A549 (cell line): Measurements from ENCODE around the gene BNC1. TPM values are rescaled to one million over a fixed set of nuclear protein-coding genes. Genes with fewer than 3 reads are reported as not detected.

Experiments used
- ATAC-seq, 2 experiments: fragments of 200-7000 bp in 1 of 2; fragments of >200 bp in 1 of 2; cut with Nextera tagmentation in 1 of 2; cut with Tn5 transposase in 1 of 2; 3 replicates each; pipeline versions ENCODE4 v1.8.0 to v1.9.1; 2018 to 2020; ENCODE audit warnings: mild to moderate bottlenecking in 1 of 2, moderate library complexity in 1 of 2
- CTCF ChIA-PET: fragments of 300-600 bp; sonication (Branson Sonifier 250); formaldehyde crosslinking; extraction: SDS; loops from one replicate; lab custom pipeline; 2021; ENCODE audit warnings: antibody characterized with exemption, inconsistent platforms; lab: Yijun Ruan, JAX
- POLR2A ChIA-PET: fragments of 350-600 bp; formaldehyde crosslinking; extraction: SDS; loops from one replicate; lab custom pipeline; 2021; ENCODE audit warnings: antibody characterized with exemption, inconsistent platforms; lab: Yijun Ruan, JAX
- DNase-seq, 2 experiments: peaks; one replicate each; pipeline versions ENCODE4 v3.0.0 to v3.0.0-alpha.2; 2011 to 2016; ENCODE audit warnings: low read depth in 1 of 2, low spot score in 1 of 2
- FAIRE-seq: peaks from 2 replicates; lab custom pipeline; 2011; peaks lifted over from hg19 to GRCh38; lab: Jason Lieb, UNC
- H3K27ac ChIP-seq, 2 experiments: fragments of >200 bp; sonication (Bioruptor Twin); formaldehyde crosslinking; 3 replicates each; pipeline ENCODE4 v1.5.1; 2016 to 2017
- H3K4me1 ChIP-seq: fragments of >200 bp; sonication (Bioruptor Twin); formaldehyde crosslinking; 3 replicates; pipeline ENCODE4 v1.6.1; 2016
- H3K4me2 ChIP-seq: fragments of >200 bp; sonication (Bioruptor Twin); formaldehyde crosslinking; 3 replicates; pipeline ENCODE4 v1.6.1; 2016
- H3K4me3 ChIP-seq: fragments of >200 bp; sonication (Bioruptor Twin); formaldehyde crosslinking; 3 replicates; pipeline ENCODE4 v1.5.1; 2016
- H3K9me3 ChIP-seq: fragments of >200 bp; sonication (Bioruptor Twin); formaldehyde crosslinking; 3 replicates; pipeline ENCODE4 v1.6.1; 2016
- CEBPB ChIP-seq, 2 experiments: fragments of >200 bp in 1 of 2; sonication (Bioruptor Twin) in 1 of 2; formaldehyde crosslinking in 1 of 2; IDR thresholded peaks; 2 replicates each; pipeline ENCODE4 v1.6.1; 2012 to 2016
- CHD4 ChIP-seq: fragments of 200-600 bp; sonication (generic); IDR thresholded peaks from 2 replicates; pipeline ENCODE4 v1.6.1; 2016; ENCODE audit warnings: antibody characterized with exemption, mild to moderate bottlenecking, borderline replicate concordance
- ESRRA ChIP-seq: fragments of 150-350 bp; IDR thresholded peaks from 2 replicates; pipeline ENCODE4 v1.6.1; 2014; ENCODE audit warnings: mild to moderate bottlenecking, low read length, borderline replicate concordance
- FOXS1 ChIP-seq: fragments of 250-450 bp; sonication (Bioruptor Pico); IDR thresholded peaks from 2 replicates; pipeline ENCODE4 v1.5.0; 2020; ENCODE audit warnings: mild to moderate bottlenecking, moderate library complexity
- HOXA7 ChIP-seq: fragments of 250-450 bp; sonication (Bioruptor Pico); IDR thresholded peaks from 2 replicates; pipeline ENCODE4 v1.5.0; 2020; ENCODE audit warnings: mild to moderate bottlenecking, moderate library complexity
- HOXB13 ChIP-seq: fragments of 250-450 bp; sonication (Bioruptor Pico); IDR thresholded peaks from 2 replicates; pipeline ENCODE4 v1.5.0; 2020; ENCODE audit warnings: low read depth, mild to moderate bottlenecking, moderate library complexity
- MAFK ChIP-seq: fragments of 450-650 bp; IDR thresholded peaks from 2 replicates; pipeline ENCODE4 v1.6.1; 2014; ENCODE audit not compliant: partially characterized antibody
- RAD21 ChIP-seq, 2 experiments: fragments of >200 bp in 1 of 2; sonication (Bioruptor Twin) in 1 of 2; formaldehyde crosslinking in 1 of 2; IDR thresholded peaks in 1 of 2; conservative IDR thresholded peaks in 1 of 2; 2 replicates in 1 of 2; 3 replicates in 1 of 2; pipeline ENCODE4 v1.6.1; 2012 to 2018; ENCODE audit warnings: inconsistent platforms in 1 of 2
- RFX5 ChIP-seq: fragments of 450-650 bp; IDR thresholded peaks from 2 replicates; pipeline ENCODE4 v1.7.1; 2014; ENCODE audit warnings: antibody characterized with exemption, mild to moderate bottlenecking, moderate library complexity
- ZFP36 ChIP-seq: fragments of 450-650 bp; IDR thresholded peaks from 2 replicates; pipeline ENCODE4 v1.6.1; 2014; ENCODE audit warnings: borderline replicate concordance; ENCODE audit not compliant: partially characterized antibody
- ZNF302 ChIP-seq: fragments of 250-450 bp; sonication (Bioruptor Pico); IDR thresholded peaks from 2 replicates; pipeline ENCODE4 v1.9.0; 2021; ENCODE audit warnings: inconsistent platforms, mild to moderate bottlenecking, moderate library complexity
- ZSCAN20 ChIP-seq: fragments of 250-450 bp; sonication (Bioruptor Pico); IDR thresholded peaks from 2 replicates; pipeline ENCODE4 v1.8.0; 2022; ENCODE audit warnings: mild to moderate bottlenecking, moderate library complexity
- WGBS: methylation state at CpG from one replicate; pipeline ENCODE4 v1.1.6; 2017; ENCODE audit errors: missing lambda C conversion rate; 5-methylcytosine and 5-hydroxymethylcytosine counted together
- polyA plus RNA-seq, 4 experiments: library from polyadenylated mRNA; depleted of rRNA in 3 of 4; stranded (reverse); fragments of >200 nt; fragmentation: RNase III in 1 of 4; extraction: RNeasy Plus Mini Kit Qiagen cat#74134 plus additional on column Dnase treatment in 1 of 4; gene quantifications; 2 replicates in 3 of 4; 3 replicates in 1 of 4; pipeline ENCODE4 v1.2.3, GENCODE V29; 2011 to 2017
- TF ChIP-seq, protein P1 (sequence below): fragments of >200 bp; sonication (Bioruptor Twin); formaldehyde crosslinking; IDR thresholded peaks from 3 replicates; pipeline ENCODE4 v1.6.1; 2016
- TF ChIP-seq, protein P2 (sequence below): IDR thresholded peaks from 2 replicates; pipeline ENCODE4 v1.6.1; 2012
- TF ChIP-seq, protein P3 (sequence below): fragments of >200 bp; sonication (Bioruptor Twin); formaldehyde crosslinking; IDR thresholded peaks from 3 replicates; pipeline ENCODE4 v1.5.1; 2016

The BNC1 gene
- polyA plus RNA-seq, 2 of the 4 experiments (the other 2 are of a cell fraction) = 0.22 to 0.44 TPM

DNA sequence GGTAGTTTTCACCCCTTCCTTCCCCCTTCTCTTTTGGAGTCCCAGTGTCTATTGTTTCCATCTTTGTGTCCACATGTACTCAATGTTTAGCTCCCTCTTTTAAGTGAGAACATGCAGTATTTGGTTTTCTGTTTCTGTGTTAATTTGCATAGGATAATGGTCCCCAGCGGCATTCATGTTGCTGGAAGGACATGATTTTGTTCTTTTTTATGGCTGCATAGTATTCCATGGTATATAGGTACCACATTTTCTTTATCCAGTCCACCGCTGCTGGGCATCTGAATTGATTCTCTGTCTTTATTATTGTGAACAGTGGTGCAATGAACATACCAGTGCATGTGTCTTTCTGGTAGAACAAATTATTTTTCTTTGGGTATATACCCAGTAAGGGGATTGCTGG, 69.2 kb downstream of the BNC1 start:
- TF ChIP-seq, protein P1, sequence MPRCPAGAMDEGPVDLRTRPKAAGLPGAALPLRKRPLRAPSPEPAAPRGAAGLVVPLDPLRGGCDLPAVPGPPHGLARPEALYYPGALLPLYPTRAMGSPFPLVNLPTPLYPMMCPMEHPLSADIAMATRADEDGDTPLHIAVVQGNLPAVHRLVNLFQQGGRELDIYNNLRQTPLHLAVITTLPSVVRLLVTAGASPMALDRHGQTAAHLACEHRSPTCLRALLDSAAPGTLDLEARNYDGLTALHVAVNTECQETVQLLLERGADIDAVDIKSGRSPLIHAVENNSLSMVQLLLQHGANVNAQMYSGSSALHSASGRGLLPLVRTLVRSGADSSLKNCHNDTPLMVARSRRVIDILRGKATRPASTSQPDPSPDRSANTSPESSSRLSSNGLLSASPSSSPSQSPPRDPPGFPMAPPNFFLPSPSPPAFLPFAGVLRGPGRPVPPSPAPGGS = no peak
- no peak for TF ChIP-seq ZFP36
- no peak for TF ChIP-seq CEBPB (IDR thresholded peaks at IDR 0.05)
- no peak for TF ChIP-seq ESRRA
- TF ChIP-seq RFX5 = no peak
- no peak for TF ChIP-seq HOXA7 (CRISPR knock-in tag)
- no peak for TF ChIP-seq HOXB13 (CRISPR knock-in tag)
- DNase-seq (no peak), FAIRE-seq (no peak), ATAC-seq (no peak)
- Histone ChIP-seq H3K4me3 (no peak overlapping the region), H3K27ac (no peak overlapping the region), H3K4me2 (no peak overlapping the region), H3K4me1 (no peaks in the 10 kb centered on the region), H3K9me3 (no peaks in the 10 kb centered on the region; the same call in 2 of the 3 replicates)
- ChIA-PET POLR2A (no interaction called here), CTCF (interaction anchor here (1.3 kb wide), 1 partner anchor 166 kb away, joined by 3 read pairs; no protein-coding TSS in a partner anchor)
- WGBS = 61% methylated on average over 2 of the region's 2 CpGs

DNA sequence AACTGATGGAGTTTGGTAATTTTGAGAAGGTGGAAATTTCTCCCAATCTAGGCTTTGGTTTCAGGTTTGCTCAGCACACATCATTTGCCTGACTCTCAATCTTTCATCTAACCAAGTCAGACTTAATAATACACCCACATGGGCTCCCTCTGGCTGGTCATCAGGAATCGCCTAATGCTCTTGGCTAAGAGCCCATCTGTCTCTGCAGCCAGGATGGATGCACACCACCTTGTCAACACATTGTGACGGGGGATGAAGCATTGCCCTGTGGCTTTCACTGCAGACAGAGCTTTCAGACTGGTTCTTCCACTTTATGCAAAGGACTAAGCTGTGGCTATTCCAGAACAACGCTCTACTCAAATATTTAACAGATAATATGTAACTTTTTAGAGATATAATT, 73.8 kb downstream of the BNC1 start:
- CTCF ChIA-PET = interaction anchor here (0.9 to 1.2 kb wide), 2 partner anchors 37 to 199 kb away, joined by 3 to 5 read pairs; partner anchors contain the start of gene C15orf40
- Histone ChIP-seq H3K9me3 (no peaks in the 10 kb centered on the region; the same call in 2 of the 3 replicates), H3K27ac (no peak overlapping the region)
- TF ChIP-seq, protein P2, sequence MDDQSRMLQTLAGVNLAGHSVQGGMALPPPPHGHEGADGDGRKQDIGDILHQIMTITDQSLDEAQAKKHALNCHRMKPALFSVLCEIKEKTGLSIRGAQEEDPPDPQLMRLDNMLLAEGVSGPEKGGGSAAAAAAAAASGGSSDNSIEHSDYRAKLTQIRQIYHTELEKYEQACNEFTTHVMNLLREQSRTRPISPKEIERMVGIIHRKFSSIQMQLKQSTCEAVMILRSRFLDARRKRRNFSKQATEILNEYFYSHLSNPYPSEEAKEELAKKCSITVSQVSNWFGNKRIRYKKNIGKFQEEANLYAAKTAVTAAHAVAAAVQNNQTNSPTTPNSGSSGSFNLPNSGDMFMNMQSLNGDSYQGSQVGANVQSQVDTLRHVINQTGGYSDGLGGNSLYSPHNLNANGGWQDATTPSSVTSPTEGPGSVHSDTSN = no peak
- TF ChIP-seq, all 56 proteins: peak for 0
- WGBS = 53% methylated on average over 3 of the region's 3 CpGs
- POLR2A ChIA-PET = no interaction called here
- Histone ChIP-seq H3K4me2 (no peak overlapping the region), H3K4me3 (no peak overlapping the region), H3K4me1 (peaks cover 4% of the 10 kb centered on the region)
- DNase-seq (no peak), ATAC-seq (no peak), FAIRE-seq (no peak)

DNA sequence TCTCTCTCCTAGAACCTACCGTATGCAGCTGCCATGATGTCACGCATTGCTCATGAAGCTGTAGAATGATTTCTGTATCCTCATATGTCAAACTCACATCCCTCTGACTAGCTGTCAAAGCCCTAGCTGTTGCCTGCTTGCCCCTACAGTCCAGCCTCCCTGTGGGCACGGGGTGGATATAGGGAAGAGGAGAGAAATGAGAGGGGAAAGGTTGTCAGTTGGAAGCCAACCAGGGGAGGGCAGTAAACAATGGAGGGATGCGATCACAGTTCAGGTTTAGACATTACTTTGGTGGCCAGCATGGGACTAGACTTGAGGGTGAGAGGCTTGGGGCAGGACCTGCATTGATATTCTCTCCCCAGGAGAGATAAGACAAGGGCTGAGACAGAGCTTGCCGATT, 75.1 kb downstream of the BNC1 start:
- Histone ChIP-seq H3K4me2 (no peak overlapping the region), H3K27ac (no peak overlapping the region), H3K9me3 (no peaks in the 10 kb centered on the region), H3K4me1 (peaks cover 17% of the 10 kb centered on the region), H3K4me3 (no peak overlapping the region)
- FAIRE-seq = no peak
- POLR2A ChIA-PET = interaction anchor here (2.4 kb wide), 1 partner anchor 142 kb away, joined by 16 read pairs; the partner anchor contains the start of gene BTBD1
- WGBS = 69% methylated on average over 5 of the region's 5 CpGs
- CTCF ChIA-PET = interaction anchor here (1.2 to 1.5 kb wide), 5 partner anchors 11 to 227 kb away, joined by 3 to 5 read pairs (median 3); partner anchors contain the start of gene C15orf40
- peak in 1 of 2 experiments; percentile 4; a peak in 1 of 6 replicates for ATAC-seq
- TF ChIP-seq ESRRA = no peak
- no peak for TF ChIP-seq FOXS1 (CRISPR knock-in tag)
- no peak for TF ChIP-seq ZNF302 (CRISPR knock-in tag)
- TF ChIP-seq RAD21 (conservative IDR thresholded peaks at IDR 0.05 in 1 of 2, IDR thresholded peaks at IDR 0.05 in 1 of 2) = no peak
- no peak for TF ChIP-seq CHD4
- TF ChIP-seq ZSCAN20 (CRISPR knock-in tag) = no peak
- DNase-seq = peak in 1 of 2 experiments; percentile 26

DNA sequence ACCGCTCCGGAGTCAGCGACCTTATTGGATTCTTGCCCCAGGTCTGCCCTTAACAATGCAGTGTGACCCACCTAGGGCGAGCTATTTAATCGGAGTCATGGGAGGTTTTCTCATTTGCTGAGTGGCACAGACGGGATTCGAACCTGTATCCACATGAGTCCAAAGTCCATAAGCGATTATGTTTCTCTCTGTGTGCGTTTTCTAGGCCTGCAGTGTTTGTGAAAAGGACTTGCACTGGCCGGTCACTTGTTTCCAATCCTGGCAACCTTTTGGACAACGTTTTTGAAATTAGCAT, 76.2 kb downstream of the BNC1 start:
- H3K4me3 ChIP-seq = peak overlapping the region; percentile 82
- TF ChIP-seq, protein P3, sequence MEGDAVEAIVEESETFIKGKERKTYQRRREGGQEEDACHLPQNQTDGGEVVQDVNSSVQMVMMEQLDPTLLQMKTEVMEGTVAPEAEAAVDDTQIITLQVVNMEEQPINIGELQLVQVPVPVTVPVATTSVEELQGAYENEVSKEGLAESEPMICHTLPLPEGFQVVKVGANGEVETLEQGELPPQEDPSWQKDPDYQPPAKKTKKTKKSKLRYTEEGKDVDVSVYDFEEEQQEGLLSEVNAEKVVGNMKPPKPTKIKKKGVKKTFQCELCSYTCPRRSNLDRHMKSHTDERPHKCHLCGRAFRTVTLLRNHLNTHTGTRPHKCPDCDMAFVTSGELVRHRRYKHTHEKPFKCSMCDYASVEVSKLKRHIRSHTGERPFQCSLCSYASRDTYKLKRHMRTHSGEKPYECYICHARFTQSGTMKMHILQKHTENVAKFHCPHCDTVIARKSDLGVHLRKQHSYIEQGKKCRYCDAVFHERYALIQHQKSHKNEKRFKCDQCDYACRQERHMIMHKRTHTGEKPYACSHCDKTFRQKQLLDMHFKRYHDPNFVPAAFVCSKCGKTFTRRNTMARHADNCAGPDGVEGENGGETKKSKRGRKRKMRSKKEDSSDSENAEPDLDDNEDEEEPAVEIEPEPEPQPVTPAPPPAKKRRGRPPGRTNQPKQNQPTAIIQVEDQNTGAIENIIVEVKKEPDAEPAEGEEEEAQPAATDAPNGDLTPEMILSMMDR = peak; percentile 0; the same call in 2 of the 3 replicates
- no peak for TF ChIP-seq ZSCAN20 (CRISPR knock-in tag)
- peak; percentile 6 for TF ChIP-seq MAFK
- TF ChIP-seq CHD4 = peak; percentile 91; the same call in 1 of the 2 replicates
- ChIA-PET CTCF (interaction anchor here (0.8 to 2.0 kb wide), 10 partner anchors 11 to 1072 kb away, joined by 3 to 9 read pairs (median 3); partner anchors contain the start of genes C15orf40 and SH3GL3), POLR2A (interaction anchor here (0.7 to 2.4 kb wide), 3 partner anchors 141 to 541 kb away, joined by 3 to 16 read pairs (median 11); partner anchors contain the start of genes BTBD1 and C15orf40)
- H3K4me1 ChIP-seq = peaks cover 19% of the 10 kb centered on the region
- peak overlapping the region; percentile 73 for H3K4me2 ChIP-seq
- DNase-seq (peak in 1 of 2 experiments; percentile 65), FAIRE-seq (no peak), ATAC-seq (no peak)
- WGBS = 10% methylated on average over 11 of the region's 11 CpGs
- no peaks in the 10 kb centered on the region for H3K9me3 ChIP-seq
- H3K27ac ChIP-seq = peak overlapping the region; percentile 96
